ENCODE results near the gene IL15.

The IL15 gene

GRCh38 chr4:141782205-141782604 lies 145.8 kb downstream of the IL15 start:
- no peak for TF ChIP-seq TCF12 (IDR thresholded peaks at IDR 0.05; ENCODE audit: low read depth)
- no peak for TF ChIP-seq FOXM1 (IDR thresholded peaks at IDR 0.05; ENCODE audit: borderline replicate concordance, low read depth)
- TF ChIP-seq TEAD4 (IDR thresholded peaks at IDR 0.05) = no peak
- no peak for TF ChIP-seq YY1 (IDR thresholded peaks at IDR 0.05; ENCODE audit: low read depth)
- no peak for TF ChIP-seq RAD21 (IDR thresholded peaks at IDR 0.05; ENCODE audit: low read depth)
- TF ChIP-seq TAF1 (IDR thresholded peaks at IDR 0.05; ENCODE audit: low read depth) = no peak
- TF ChIP-seq ZBTB7A (IDR thresholded peaks at IDR 0.05; ENCODE audit: low read depth) = no peak
- no peak for TF ChIP-seq EP300 (IDR thresholded peaks at IDR 0.05; ENCODE audit: borderline replicate concordance)
- no peak for TF ChIP-seq CREB1 (IDR thresholded peaks at IDR 0.05; ENCODE audit: low read depth)
- TF ChIP-seq MAX (IDR thresholded peaks at IDR 0.05) = no peak
- no peak for TF ChIP-seq REST (IDR thresholded peaks at IDR 0.05; ENCODE audit: low read depth)
